Breast epithelium (tissue), 4 donors: ENCODE results near the gene DAPK2. TPM values are rescaled to one million over a fixed set of nuclear protein-coding genes. Genes with fewer than 3 reads are reported as not detected.
A peak's percentile ranks its signal among the peaks of the same experiment; 100 is the strongest.

Source experiments
- DNase-seq, 2 donors: peaks; one replicate each; pipeline ENCODE4 v3.0.0-alpha.2; 2019; ENCODE audit warnings: low spot score in 2 of 2
- H3K27ac ChIP-seq, 2 donors: fragments of 200-600 bp; sonication (generic) in 1 of 2; one replicate each; pipeline ENCODE4 v1.5.1; 2016 to 2019; ENCODE audit warnings: mild to moderate bottlenecking in 1 of 2
- H3K27me3 ChIP-seq, 2 donors: fragments of 200-600 bp; sonication (generic) in 1 of 2; one replicate each; pipeline versions ENCODE4 v1.5.1 to v1.6.0; 2017 to 2019; ENCODE audit warnings: control low read depth in 1 of 2, mild to moderate bottlenecking in 1 of 2
- H3K36me3 ChIP-seq: fragments of 200-600 bp; one replicate; pipeline ENCODE4 v1.5.1; 2019
- H3K4me1 ChIP-seq, 2 donors: fragments of 200-600 bp; sonication (generic); one replicate each; pipeline ENCODE4 v1.5.1; 2016 to 2019; ENCODE audit warnings: control low read depth in 1 of 2
- H3K4me3 ChIP-seq, 3 donors: fragments of 200-600 bp; sonication (generic); 1 replicate in 2 of 3; 2 replicates in 1 of 3; pipeline ENCODE4 v1.5.1; 2016 to 2019; ENCODE audit warnings: mild to moderate bottlenecking in 3 of 3, moderate library complexity in 2 of 3
- H3K9me3 ChIP-seq, 2 donors: fragments of 200-600 bp; sonication (generic) in 1 of 2; one replicate each; pipeline ENCODE4 v1.5.1; 2016 to 2019; ENCODE audit warnings: control low read depth in 1 of 2
- CTCF ChIP-seq, 3 donors: fragments of 450-650 bp; IDR thresholded peaks; one replicate each; pipeline ENCODE4 v1.5.1; 2016 to 2017; ENCODE audit warnings: antibody characterized with exemption in 3 of 3, mild to moderate bottlenecking in 3 of 3, moderate library complexity in 3 of 3
- POLR2A ChIP-seq: fragments of 450-650 bp; IDR thresholded peaks from one replicate; pipeline ENCODE4 v1.6.1; 2016; ENCODE audit warnings: antibody characterized with exemption, mild to moderate bottlenecking, moderate library complexity
- POLR2AphosphoS5 ChIP-seq, 3 donors: sonication (generic); formaldehyde crosslinking; IDR thresholded peaks; one replicate each; pipeline ENCODE4 v1.6.1; 2017; ENCODE audit warnings: antibody characterized with exemption in 3 of 3
- intact Hi-C: fragments of 100-400 bp; cut with DNase I; formaldehyde crosslinking; loops from one replicate; pipeline ENCODE4 v1.15.1; 2023; ENCODE audit warnings: low total_unique reads
- total RNA-seq, 3 donors: library from RNA; depleted of rRNA; stranded (reverse); fragments of >200 nt; gene quantifications; one replicate each; pipeline ENCODE4 v1.1.0, GENCODE V29; 2016

Gene DAPK2
- total RNA-seq, 3 donors from 2014 or later: 23.6 to 37.3 (median 29.6) TPM

GRCh38 chr15:63978511-63979261 is 67.6 kb downstream of the DAPK2 start:
- intact Hi-C loops: no loop called here
- Histone ChIP-seq H3K27ac (peak overlapping the region in 1 of 2 donors; percentile 3), H3K4me3 (no peak overlapping the region), H3K4me1 (no peaks in the 10 kb centered on the region), H3K36me3 (no peaks in the 10 kb centered on the region), H3K27me3 (no peaks in the 10 kb centered on the region), H3K9me3 (no peaks in the 10 kb centered on the region)
- DNase-seq: no peak
- TF ChIP-seq POLR2AphosphoS5 (IDR thresholded peaks at IDR 0.05) (no peak), POLR2A (no peak), CTCF (IDR thresholded peaks at IDR 0.05) (no peak)

GRCh38 chr15:63977119-63977518 is 69.2 kb downstream of the DAPK2 start:
- Histone ChIP-seq H3K9me3 (no peaks in the 10 kb centered on the region), H3K4me1 (no peaks in the 10 kb centered on the region), H3K27ac (no peak overlapping the region), H3K4me3 (no peak overlapping the region), H3K27me3 (no peaks in the 10 kb centered on the region), H3K36me3 (no peaks in the 10 kb centered on the region)
- DNase-seq: no peak
- no peak for TF ChIP-seq POLR2AphosphoS5 (IDR thresholded peaks at IDR 0.05)
- no peak for TF ChIP-seq POLR2A
- TF ChIP-seq CTCF (IDR thresholded peaks at IDR 0.05): no peak
- intact Hi-C loops: no loop called here

DNA sequence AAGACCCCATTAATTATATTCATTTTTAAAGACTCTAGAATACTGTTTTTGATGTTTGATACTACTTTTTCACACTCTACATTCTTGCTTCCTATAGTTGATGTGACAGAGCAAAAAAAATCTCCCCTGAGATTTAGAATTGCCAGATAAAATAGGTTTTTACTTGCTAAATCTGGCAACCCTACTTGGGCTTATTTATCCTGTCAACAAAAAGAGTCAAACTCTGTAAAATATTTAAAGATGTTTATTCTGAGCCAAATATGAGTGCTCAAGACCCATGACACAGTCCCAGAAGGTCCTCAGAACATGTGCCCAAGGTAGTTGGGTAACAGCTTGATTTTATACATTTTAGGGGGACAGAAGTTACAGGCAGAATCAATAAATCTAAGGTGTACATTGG is 72.3 kb downstream of the DAPK2 start:
- TF ChIP-seq POLR2A (no peak), POLR2AphosphoS5 (IDR thresholded peaks at IDR 0.05) (no peak), CTCF (IDR thresholded peaks at IDR 0.05) (no peak)
- intact Hi-C loops: no loop called here
- Histone ChIP-seq H3K36me3 (no peaks in the 10 kb centered on the region), H3K27me3 (no peaks in the 10 kb centered on the region), H3K27ac (peak overlapping the region; percentile 60 to 70), H3K9me3 (no peaks in the 10 kb centered on the region), H3K4me3 (no peak overlapping the region), H3K4me1 (peaks cover 0 to 4% of the 10 kb centered on the region in 2 donors)
- DNase-seq: no peak

- intact Hi-C loops: no loop called here
- DNase-seq: peak in 1 of 2 donors; percentile 63
- H3K4me1 ChIP-seq: peaks cover 0 to 4% of the 10 kb centered on the region in 2 donors
- no peaks in the 10 kb centered on the region for H3K9me3 ChIP-seq
- H3K27me3 ChIP-seq: no peaks in the 10 kb centered on the region
- peak overlapping the region; percentile 60 to 70 for H3K27ac ChIP-seq
- no peaks in the 10 kb centered on the region for H3K36me3 ChIP-seq
- TF ChIP-seq CTCF (IDR thresholded peaks at IDR 0.05) (no peak), POLR2A (no peak), POLR2AphosphoS5 (IDR thresholded peaks at IDR 0.05) (no peak)
- no peak overlapping the region for H3K4me3 ChIP-seq
These were observed 72.9 kb downstream of the DAPK2 start for GRCh38 chr15:63973212-63974009.

DNA sequence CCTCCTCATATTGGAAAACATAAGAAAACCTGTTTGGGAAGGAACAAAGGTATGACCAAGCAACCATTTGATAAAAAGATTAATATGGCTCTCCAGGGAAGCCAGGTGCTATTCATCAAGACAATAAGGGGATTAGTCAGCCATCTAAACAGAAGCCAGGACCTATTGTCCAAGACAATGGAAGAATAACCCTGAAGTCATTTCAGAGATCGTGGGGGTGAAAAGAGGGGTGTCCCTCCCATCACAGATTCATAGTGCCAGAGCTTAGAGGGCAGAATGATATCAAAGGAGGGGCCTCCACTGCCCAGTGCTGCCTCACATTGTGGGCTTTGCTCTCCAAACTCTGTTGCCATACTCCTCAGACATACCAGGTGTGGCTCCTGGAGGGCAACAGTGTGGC is 73.5 kb downstream of the DAPK2 start:
- intact Hi-C loops: no loop called here
- TF ChIP-seq CTCF (IDR thresholded peaks at IDR 0.05) (no peak), POLR2AphosphoS5 (IDR thresholded peaks at IDR 0.05) (no peak), POLR2A (no peak)
- peaks cover 0 to 4% of the 10 kb centered on the region in 2 donors for H3K4me1 ChIP-seq
- no peaks in the 10 kb centered on the region for H3K36me3 ChIP-seq
- no peak overlapping the region for H3K4me3 ChIP-seq
- no peak for DNase-seq
- H3K9me3 ChIP-seq: no peaks in the 10 kb centered on the region
- H3K27me3 ChIP-seq: no peaks in the 10 kb centered on the region
- H3K27ac ChIP-seq: peak overlapping the region; percentile 60 to 70
